ENCODE data around the gene LMCD1. TPM values are rescaled to one million over a fixed set of nuclear protein-coding genes. Genes with fewer than 3 reads are reported as not detected.

Gene LMCD1
- total RNA-seq, 2 experiments from 2014 or later = 0.47 TPM; not detected in 1

DNA sequence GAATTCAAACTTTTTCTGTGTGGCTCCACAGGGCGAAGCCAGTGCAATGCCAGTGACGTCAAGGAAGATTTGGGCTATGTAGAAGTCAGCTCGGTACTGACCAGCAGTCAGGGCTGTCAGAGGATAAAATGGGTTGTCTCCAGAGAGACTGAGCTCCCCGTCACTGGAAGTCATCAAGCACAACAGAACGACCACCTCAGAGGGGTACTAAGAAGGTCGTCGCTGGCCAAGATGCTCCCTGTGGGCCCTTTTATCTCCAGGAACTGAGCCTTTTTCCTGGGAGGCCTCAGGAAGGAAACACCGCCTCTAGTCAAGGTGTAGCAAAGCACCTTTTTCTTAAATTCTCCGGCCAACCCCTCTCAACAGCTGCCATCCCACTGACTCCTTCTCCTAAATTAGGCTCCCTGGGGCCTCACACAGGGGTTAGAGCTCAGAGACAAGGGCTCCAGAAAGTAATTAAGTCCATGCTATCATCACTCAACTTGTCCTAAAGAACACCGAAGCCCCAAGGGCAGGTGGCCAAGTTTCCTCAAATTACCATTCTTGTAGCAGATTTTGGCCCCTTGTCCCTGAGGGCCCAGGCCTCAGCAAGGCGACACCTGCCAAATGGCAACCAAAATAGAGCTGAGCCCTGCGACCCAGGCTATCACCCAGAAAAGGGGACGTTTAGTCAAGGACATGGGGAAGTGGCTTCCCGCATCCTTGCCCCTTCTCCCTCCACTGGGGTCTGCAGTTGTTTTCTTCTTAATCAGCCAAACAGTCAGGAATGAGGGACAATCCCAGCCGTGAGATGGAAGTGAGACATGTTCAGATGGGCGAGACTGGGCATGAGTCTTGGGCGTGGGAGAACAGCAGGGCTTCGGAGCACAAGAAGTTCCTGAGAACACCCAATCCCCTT, 94.9 kb downstream of the LMCD1 start:
- no peak for TF ChIP-seq EZH2phosphoT487 (IDR thresholded peaks at IDR 0.05; ENCODE audit: borderline replicate concordance, low read depth, low read length)
- TF ChIP-seq, protein P1, sequence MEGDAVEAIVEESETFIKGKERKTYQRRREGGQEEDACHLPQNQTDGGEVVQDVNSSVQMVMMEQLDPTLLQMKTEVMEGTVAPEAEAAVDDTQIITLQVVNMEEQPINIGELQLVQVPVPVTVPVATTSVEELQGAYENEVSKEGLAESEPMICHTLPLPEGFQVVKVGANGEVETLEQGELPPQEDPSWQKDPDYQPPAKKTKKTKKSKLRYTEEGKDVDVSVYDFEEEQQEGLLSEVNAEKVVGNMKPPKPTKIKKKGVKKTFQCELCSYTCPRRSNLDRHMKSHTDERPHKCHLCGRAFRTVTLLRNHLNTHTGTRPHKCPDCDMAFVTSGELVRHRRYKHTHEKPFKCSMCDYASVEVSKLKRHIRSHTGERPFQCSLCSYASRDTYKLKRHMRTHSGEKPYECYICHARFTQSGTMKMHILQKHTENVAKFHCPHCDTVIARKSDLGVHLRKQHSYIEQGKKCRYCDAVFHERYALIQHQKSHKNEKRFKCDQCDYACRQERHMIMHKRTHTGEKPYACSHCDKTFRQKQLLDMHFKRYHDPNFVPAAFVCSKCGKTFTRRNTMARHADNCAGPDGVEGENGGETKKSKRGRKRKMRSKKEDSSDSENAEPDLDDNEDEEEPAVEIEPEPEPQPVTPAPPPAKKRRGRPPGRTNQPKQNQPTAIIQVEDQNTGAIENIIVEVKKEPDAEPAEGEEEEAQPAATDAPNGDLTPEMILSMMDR (conservative IDR thresholded peaks at IDR 0.05; ENCODE audit: low read length) = no peak

DNA sequence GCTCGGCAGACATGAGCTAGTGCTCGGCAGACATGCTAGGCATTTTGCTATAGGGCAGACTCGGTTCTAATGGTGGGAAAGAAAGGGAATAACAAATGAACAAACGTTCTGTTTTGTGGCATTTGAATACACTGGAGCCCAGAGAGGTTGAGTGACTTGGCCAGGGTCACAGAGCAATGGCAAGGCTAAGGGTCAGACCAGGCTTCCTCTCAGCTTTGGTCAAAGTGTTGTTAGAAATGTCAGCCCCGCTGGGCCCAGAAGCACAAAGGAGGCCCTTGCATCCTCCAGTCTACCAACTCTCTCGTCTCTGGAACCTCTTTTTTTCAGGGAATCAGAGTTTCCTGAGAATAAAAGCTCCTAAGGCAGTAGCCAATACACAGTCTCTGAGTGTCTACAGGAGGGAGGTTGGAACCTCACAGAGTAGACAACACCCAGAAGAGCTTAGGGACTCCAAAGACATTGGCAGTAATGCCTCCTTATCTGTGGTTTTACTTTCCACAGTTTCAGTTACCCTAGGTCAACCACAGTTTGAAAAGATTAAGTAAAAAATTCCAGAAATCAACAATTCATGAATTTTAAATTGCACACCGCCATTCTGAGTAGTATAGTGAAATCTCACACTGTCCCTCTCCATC, 95.7 kb downstream of the LMCD1 start:
- ChIA-PET CTCF (ENCODE audit: unreplicated experiment) (no interaction called here), POLR2A (no interaction called here)
- intact Hi-C loops (cut with micrococcal nuclease; ENCODE audit: unreplicated experiment) = no loop called here
- no peaks in the 10 kb centered on the region for H3K36me3 ChIP-seq (ENCODE audit: insufficient read depth, low read length)
- H3K4me3 ChIP-seq (ENCODE audit: low read depth, low read length, poor library complexity, severe bottlenecking) = no peak overlapping the region
- TF ChIP-seq, protein P1 (conservative IDR thresholded peaks at IDR 0.05; ENCODE audit: low read length) = no peak
- no peak for TF ChIP-seq EZH2phosphoT487 (IDR thresholded peaks at IDR 0.05; ENCODE audit: borderline replicate concordance, low read depth, low read length)
- no peaks in the 10 kb centered on the region for H3K9me3 ChIP-seq (ENCODE audit: low read length)
- H3K79me2 ChIP-seq (ENCODE audit: insufficient read depth, low read depth, low read length) = no peaks in the 10 kb centered on the region
- no peak overlapping the region for H3K27ac ChIP-seq (ENCODE audit: low read depth, low read length, poor library complexity, severe bottlenecking)
- no peaks in the 10 kb centered on the region for H3K9me2 ChIP-seq (ENCODE audit: insufficient read depth, low read length)
- no TSS peak for BruUV-seq (replicated peaks)
- no peaks in the 10 kb centered on the region for H4K20me1 ChIP-seq (ENCODE audit: insufficient read depth, low read length)
- no peak overlapping the region for H3K4me2 ChIP-seq (ENCODE audit: low read length)
- no peak for DNase-seq (ENCODE audit: low spot score)
- no peak overlapping the region for H2AFZ ChIP-seq (ENCODE audit: low read length)
- no peaks in the 10 kb centered on the region for H3K4me1 ChIP-seq (ENCODE audit: insufficient read depth, low read length, poor library complexity, severe bottlenecking)

More for the DNA sequence above, 94.9 kb downstream of the LMCD1 start:
- Histone ChIP-seq H3K4me1 (ENCODE audit: insufficient read depth, low read length, poor library complexity, severe bottlenecking) (no peaks in the 10 kb centered on the region), H3K36me3 (ENCODE audit: insufficient read depth, low read length) (no peaks in the 10 kb centered on the region), H3K79me2 (ENCODE audit: insufficient read depth, low read depth, low read length) (no peaks in the 10 kb centered on the region), H3K4me2 (ENCODE audit: low read length) (no peak overlapping the region), H2AFZ (ENCODE audit: low read length) (no peak overlapping the region), H3K9me3 (ENCODE audit: low read length) (no peaks in the 10 kb centered on the region), H3K27ac (ENCODE audit: low read depth, low read length, poor library complexity, severe bottlenecking) (no peak overlapping the region), H3K4me3 (ENCODE audit: low read depth, low read length, poor library complexity, severe bottlenecking) (no peak overlapping the region), H3K9me2 (ENCODE audit: insufficient read depth, low read length) (no peaks in the 10 kb centered on the region), H4K20me1 (ENCODE audit: insufficient read depth, low read length) (no peaks in the 10 kb centered on the region)
- no TSS peak for BruUV-seq (replicated peaks)
- POLR2A ChIA-PET = no interaction called here
- DNase-seq (ENCODE audit: low spot score) = no peak
- CTCF ChIA-PET (ENCODE audit: unreplicated experiment) = no interaction called here
- intact Hi-C loops (cut with micrococcal nuclease; ENCODE audit: unreplicated experiment) = no loop called here

DNA sequence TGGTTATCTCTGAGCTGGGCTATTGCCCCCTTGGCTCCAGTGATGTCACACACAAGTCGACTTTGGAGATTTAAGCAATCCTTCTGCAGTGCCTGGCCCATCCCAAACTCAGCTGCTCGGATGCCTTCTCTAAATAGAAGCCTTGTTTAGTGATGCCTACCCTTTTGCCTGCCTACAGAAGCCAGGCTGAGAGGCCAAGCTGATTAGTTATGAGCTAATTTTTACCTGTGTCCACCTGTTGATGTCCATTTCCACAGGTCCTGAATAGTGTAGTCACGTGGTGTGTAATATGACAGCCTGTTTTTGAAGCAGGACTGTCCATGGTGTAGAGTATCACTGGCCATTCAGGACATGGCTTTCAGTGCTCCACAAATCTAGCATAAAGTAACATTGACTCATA, 97.5 kb downstream of the LMCD1 start:
- ChIA-PET POLR2A (interaction anchor here (1.3 kb wide), 1 partner anchor 39 kb away, joined by 3 read pairs; no protein-coding TSS in a partner anchor), CTCF (ENCODE audit: unreplicated experiment) (no interaction called here)
- H3K4me1 ChIP-seq (ENCODE audit: insufficient read depth, low read length, poor library complexity, severe bottlenecking) = no peaks in the 10 kb centered on the region
- no peak for TF ChIP-seq EZH2phosphoT487 (IDR thresholded peaks at IDR 0.05; ENCODE audit: borderline replicate concordance, low read depth, low read length)
- TF ChIP-seq, protein P1 (conservative IDR thresholded peaks at IDR 0.05; ENCODE audit: low read length) = no peak
- H3K9me2 ChIP-seq (ENCODE audit: insufficient read depth, low read length) = no peaks in the 10 kb centered on the region
- no peaks in the 10 kb centered on the region for H4K20me1 ChIP-seq (ENCODE audit: insufficient read depth, low read length)
- no peaks in the 10 kb centered on the region for H3K79me2 ChIP-seq (ENCODE audit: insufficient read depth, low read depth, low read length)
- H3K27ac ChIP-seq (ENCODE audit: low read depth, low read length, poor library complexity, severe bottlenecking) = no peak overlapping the region
- intact Hi-C loops (cut with micrococcal nuclease; ENCODE audit: unreplicated experiment) = no loop called here
- BruUV-seq (replicated peaks) = no TSS peak
- no peak overlapping the region for H3K4me3 ChIP-seq (ENCODE audit: low read depth, low read length, poor library complexity, severe bottlenecking)
- H3K36me3 ChIP-seq (ENCODE audit: insufficient read depth, low read length) = no peaks in the 10 kb centered on the region
- no peak overlapping the region for H3K4me2 ChIP-seq (ENCODE audit: low read length)
- H2AFZ ChIP-seq (ENCODE audit: low read length) = no peak overlapping the region
- no peaks in the 10 kb centered on the region for H3K9me3 ChIP-seq (ENCODE audit: low read length)
- no peak for DNase-seq (ENCODE audit: low spot score)
